ENCODE data around the gene CERK. TPM values are rescaled to one million over a fixed set of nuclear protein-coding genes. Genes with fewer than 3 reads are reported as not detected.
"Not testable (repeated sequence)": the region's sequence is repeated elsewhere in the genome, so short reads cannot be mapped to it uniquely, and the experiment has no call there.

Gene CERK, protein sequence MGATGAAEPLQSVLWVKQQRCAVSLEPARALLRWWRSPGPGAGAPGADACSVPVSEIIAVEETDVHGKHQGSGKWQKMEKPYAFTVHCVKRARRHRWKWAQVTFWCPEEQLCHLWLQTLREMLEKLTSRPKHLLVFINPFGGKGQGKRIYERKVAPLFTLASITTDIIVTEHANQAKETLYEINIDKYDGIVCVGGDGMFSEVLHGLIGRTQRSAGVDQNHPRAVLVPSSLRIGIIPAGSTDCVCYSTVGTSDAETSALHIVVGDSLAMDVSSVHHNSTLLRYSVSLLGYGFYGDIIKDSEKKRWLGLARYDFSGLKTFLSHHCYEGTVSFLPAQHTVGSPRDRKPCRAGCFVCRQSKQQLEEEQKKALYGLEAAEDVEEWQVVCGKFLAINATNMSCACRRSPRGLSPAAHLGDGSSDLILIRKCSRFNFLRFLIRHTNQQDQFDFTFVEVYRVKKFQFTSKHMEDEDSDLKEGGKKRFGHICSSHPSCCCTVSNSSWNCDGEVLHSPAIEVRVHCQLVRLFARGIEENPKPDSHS
- 31.6 TPM for polyA plus RNA-seq (2013, experiment 1 of 2; ENCODE audit: insufficient read length)
- 30.9 TPM for polyA plus RNA-seq (2013, experiment 2 of 2; ENCODE audit: insufficient read length)

GRCh38 chr22:46737976-46738646, at the start of gene CERK:
CERK (minus strand) TSS chr22:46738252; CDS start chr22:46738148, 104 bp downstream.
- peak; percentile 82 for DNase-seq

GRCh38 chr22:46783721-46784120, 45.7 kb upstream of the CERK start:
- DNase-seq, result peak; percentile 25

DNA sequence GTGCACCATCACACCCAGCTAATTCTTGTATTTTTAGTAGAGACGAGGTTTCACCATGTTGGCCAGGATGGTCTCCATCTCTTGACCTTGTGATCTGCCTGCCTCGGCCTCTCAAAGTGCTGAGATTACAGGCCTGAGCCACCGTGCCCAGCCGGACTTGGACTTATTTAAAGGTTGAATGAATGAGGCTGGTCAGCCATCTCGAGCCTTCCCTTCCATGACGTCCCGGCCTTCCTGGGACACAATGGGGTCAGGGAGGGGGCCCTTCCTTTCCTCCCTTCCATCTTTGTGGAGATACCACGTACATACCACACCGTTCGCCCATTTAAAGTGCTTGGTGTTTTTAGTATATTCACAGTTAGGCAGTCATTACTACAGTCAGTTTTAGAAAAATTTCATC, 44.1 kb upstream of the CERK start:
- not testable (repeated sequence) for DNase-seq

GRCh38 chr22:46781291-46781690, 43.2 kb upstream of the CERK start:
- no peak for DNase-seq

GRCh38 chr22:46780453-46780852, 42.4 kb upstream of the CERK start:
- DNase-seq, result no peak

DNA sequence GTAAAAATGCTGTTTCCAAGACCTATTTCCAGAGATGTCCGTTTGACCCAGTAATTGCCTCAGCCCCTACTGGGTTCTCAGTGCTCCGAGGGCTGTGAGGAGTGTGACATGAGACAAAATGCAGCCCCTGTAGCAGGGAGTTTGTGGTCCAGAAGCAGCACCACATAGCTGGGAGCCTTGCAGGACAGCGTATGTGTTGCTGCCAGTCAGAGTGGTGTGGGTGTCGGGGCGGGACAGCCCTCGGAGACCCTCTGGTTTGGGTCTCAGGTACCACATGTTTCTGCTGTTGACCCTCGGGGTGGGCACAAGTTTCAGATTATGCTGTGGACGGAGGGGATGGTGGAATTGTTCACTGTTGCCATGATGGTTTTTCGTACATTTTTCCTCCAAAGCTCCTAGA, 41.6 kb upstream of the CERK start:
- DNase-seq, result no peak

GRCh38 chr22:46779023-46779422, 41.0 kb upstream of the CERK start:
- no peak for DNase-seq

GRCh38 chr22:46777609-46777970, 39.5 kb upstream of the CERK start:
- DNase-seq, result no peak

DNA sequence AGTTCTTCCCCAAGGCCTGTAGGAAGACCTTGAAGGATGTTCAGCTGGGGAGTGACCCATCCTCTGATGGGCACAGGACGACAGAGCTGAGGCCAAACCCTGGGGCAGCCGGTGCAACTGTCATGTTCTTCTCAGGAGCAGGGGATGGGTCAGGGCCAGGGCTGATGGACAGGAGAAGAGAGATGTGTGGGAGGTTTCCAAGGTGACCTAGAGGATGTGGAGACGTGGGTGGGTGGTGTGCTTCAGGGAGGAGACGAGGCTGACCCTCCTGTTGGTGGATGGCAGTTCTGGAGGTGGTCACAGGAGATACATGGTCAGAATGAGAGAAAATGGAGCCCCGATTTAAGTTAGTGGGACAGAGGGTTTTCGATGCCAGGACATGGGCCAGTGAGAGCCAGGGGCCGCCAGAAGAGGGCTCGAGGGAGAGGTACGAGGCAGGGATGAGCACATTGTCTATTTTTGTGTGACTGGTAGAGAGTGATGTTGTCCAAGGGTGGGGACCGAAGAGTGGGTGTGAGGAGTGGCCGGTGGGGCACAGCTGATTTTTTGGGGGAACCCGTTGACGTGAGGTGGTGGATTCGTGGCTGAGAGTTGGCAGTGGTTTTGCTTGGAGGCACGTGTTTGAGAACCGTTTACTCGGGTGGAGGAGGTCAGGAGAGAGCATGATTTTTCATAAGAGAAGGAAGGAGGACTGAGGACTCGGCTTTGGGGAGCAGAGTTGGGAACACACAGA, 39.0 kb upstream of the CERK start:
- DNase-seq, result no peak

GRCh38 chr22:46775850-46776826, 38.1 kb upstream of the CERK start:
- no peak for DNase-seq

- no peak for DNase-seq
Observed at GRCh38 chr22:46774980-46775849, 37.2 kb upstream of the CERK start.

- no peak for DNase-seq
Observed at GRCh38 chr22:46774253-46774979, 36.4 kb upstream of the CERK start.

DNA sequence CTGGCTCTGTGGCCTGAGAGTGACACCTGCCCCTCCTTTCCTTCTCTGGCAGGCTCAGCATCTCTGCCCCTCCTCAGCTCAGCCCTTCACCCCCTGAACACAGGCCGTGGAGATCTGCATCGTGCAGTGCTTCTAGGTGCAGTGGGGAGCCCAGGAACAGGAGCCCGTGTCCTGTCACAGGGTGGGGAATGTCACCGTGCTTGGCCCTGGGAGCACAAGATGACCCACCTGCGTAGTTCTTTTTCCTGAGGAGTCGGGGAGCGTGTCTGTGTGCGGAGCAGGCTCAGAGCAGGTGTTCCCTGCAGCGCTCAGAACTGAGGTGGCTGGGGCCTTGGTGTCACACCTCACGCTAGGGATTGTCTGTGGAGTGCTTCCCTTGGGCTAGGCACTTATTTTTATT, 35.0 kb upstream of the CERK start:
- DNase-seq, result no peak

DNA sequence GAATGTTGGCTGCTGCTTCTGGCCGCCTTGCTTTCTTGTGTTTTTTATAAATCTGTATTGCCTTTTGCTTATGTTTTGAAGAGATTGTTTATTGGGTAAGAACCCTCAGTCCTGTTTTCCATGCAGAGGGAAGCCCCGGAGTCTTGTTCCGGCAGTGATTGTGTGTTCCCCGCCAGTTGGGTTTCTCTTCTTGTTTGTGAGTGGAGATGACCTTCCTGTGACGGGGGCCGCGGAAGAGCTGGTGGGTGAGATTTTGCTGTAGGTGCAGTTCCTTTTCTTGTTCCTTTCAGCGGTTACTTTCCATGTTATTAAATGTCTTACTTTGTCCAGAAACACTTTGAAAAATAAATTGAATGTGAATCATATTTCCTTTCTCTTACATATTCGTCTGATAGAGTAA, 32.7 kb upstream of the CERK start:
- no peak for DNase-seq

GRCh38 chr22:46770151-46770641, 32.1 kb upstream of the CERK start:
- no peak for DNase-seq

- no peak for DNase-seq
Observed at GRCh38 chr22:46769706-46770105, 31.7 kb upstream of the CERK start.

GRCh38 chr22:46769191-46769675, 31.2 kb upstream of the CERK start:
- DNase-seq, result no peak

DNA sequence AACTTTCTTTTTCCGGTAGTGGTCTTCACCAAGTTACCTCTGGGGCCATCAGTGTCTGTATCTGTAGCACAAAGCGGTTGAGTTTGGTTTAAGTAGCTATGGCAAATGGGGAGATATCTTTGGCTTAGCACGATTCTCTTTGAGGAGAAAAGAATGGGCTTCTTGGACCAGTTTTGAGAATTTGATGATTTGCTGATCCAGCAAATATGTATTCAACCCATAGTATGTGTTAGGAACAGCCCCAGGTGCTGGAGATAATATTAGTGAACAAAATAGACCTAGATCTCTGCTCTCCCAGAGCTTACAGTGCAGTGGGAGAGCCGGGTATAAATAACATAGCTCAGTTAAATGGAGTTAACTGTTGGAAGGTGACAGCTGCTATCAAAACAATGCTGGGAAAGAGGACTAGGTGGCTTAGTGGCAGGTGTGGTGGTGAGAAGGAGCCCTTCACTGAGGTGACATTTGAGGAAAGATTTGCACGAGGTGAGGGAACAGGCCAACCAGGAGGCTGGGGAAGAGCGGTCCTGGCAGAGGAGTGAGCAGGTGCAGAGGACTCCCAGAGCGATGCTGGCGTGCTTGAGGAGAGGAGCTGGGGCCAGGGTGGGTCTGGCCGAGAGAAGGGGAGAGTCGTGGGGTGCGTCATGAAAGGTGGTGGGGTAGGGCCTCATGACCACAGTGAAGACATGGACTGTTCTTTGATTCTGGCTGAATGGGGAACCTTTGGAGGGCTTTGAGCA, 29.4 kb upstream of the CERK start:
- DNase-seq, result no peak

- DNase-seq, result no peak
Observed at GRCh38 chr22:46766611-46767010, 28.6 kb upstream of the CERK start.

Data from fibroblast of skin of scalp (primary cell).